Stimulated activated memory B cell treated with anti-CD40 and anti-IgM and Interleukin-4, amounts not matched to agents 10 μg/mL and 1 μg/mL and 100 μg/mL, for 72 hours (primary cell): ENCODE measurements around the gene FGF3.

Experiments used
- ATAC-seq: fragments of 150-1000 bp; cut with Tn5 transposase; 2 replicates; pipeline ENCODE4 v1.10.0; 2021
- H3K27ac Mint-ChIP-seq: one replicate; pipeline ENCODE4 v1.8.0; 2022; ENCODE audit warnings: mild to moderate bottlenecking, mixed read lengths
- H3K27me3 Mint-ChIP-seq: one replicate; pipeline ENCODE4 v1.8.0; 2022; ENCODE audit warnings: mixed read lengths
- H3K36me3 Mint-ChIP-seq: one replicate; pipeline ENCODE4 v1.8.0; 2022; ENCODE audit warnings: mixed read lengths
- H3K4me1 Mint-ChIP-seq: one replicate; pipeline ENCODE4 v1.8.0; 2022; ENCODE audit warnings: mixed read lengths
- H3K4me3 Mint-ChIP-seq: one replicate; pipeline ENCODE4 v1.8.0; 2022; ENCODE audit warnings: mild to moderate bottlenecking, moderate library complexity, mixed read lengths
- H3K9me3 Mint-ChIP-seq: one replicate; pipeline ENCODE4 v1.8.0; 2022; ENCODE audit warnings: mixed read lengths

FGF3 gene

GRCh38 chr11:69834811-69835800 lies 15.9 kb upstream of the FGF3 start:
- Mint-ChIP-seq H3K9me3 (no peaks in the 10 kb centered on the region), H3K27me3 (peaks cover 59% of the 10 kb centered on the region)
- no peak for ATAC-seq

GRCh38 chr11:69834251-69834650 lies 15.0 kb upstream of the FGF3 start:
- no peaks in the 10 kb centered on the region for H3K9me3 Mint-ChIP-seq
- peaks cover 59% of the 10 kb centered on the region for H3K27me3 Mint-ChIP-seq
- no peaks in the 10 kb centered on the region for H3K4me1 Mint-ChIP-seq
- H3K4me3 Mint-ChIP-seq = no peak overlapping the region
- H3K27ac Mint-ChIP-seq = no peak overlapping the region
- ATAC-seq = no peak
- no peaks in the 10 kb centered on the region for H3K36me3 Mint-ChIP-seq

More at GRCh38 chr11:69834811-69835800, 15.9 kb upstream of the FGF3 start:
- H3K36me3 Mint-ChIP-seq = no peaks in the 10 kb centered on the region
- H3K27ac Mint-ChIP-seq = no peak overlapping the region
- no peaks in the 10 kb centered on the region for H3K4me1 Mint-ChIP-seq
- H3K4me3 Mint-ChIP-seq = no peak overlapping the region

GRCh38 chr11:69832561-69833413 lies 13.6 kb upstream of the FGF3 start:
- Mint-ChIP-seq H3K4me3 (no peak overlapping the region), H3K27me3 (peaks cover 59% of the 10 kb centered on the region), H3K36me3 (no peaks in the 10 kb centered on the region), H3K4me1 (no peaks in the 10 kb centered on the region), H3K27ac (no peak overlapping the region), H3K9me3 (no peaks in the 10 kb centered on the region)
- no peak for ATAC-seq

GRCh38 chr11:69831985-69832384 lies 12.8 kb upstream of the FGF3 start:
- Mint-ChIP-seq H3K27me3 (peaks cover 59% of the 10 kb centered on the region), H3K4me3 (no peak overlapping the region), H3K9me3 (no peaks in the 10 kb centered on the region), H3K4me1 (no peaks in the 10 kb centered on the region), H3K36me3 (no peaks in the 10 kb centered on the region), H3K27ac (no peak overlapping the region)
- ATAC-seq = no peak

GRCh38 chr11:69830086-69830485 lies 10.9 kb upstream of the FGF3 start:
- H3K27me3 Mint-ChIP-seq = peaks cover 55% of the 10 kb centered on the region
- H3K4me3 Mint-ChIP-seq = no peak overlapping the region
- H3K36me3 Mint-ChIP-seq = no peaks in the 10 kb centered on the region
- no peak for ATAC-seq
- no peaks in the 10 kb centered on the region for H3K9me3 Mint-ChIP-seq
- H3K27ac Mint-ChIP-seq = no peak overlapping the region
- H3K4me1 Mint-ChIP-seq = no peaks in the 10 kb centered on the region

GRCh38 chr11:69828971-69829344 lies 9.7 kb upstream of the FGF3 start:
- no peak for ATAC-seq
- H3K4me1 Mint-ChIP-seq = no peaks in the 10 kb centered on the region
- peaks cover 52% of the 10 kb centered on the region for H3K27me3 Mint-ChIP-seq
- H3K36me3 Mint-ChIP-seq = no peaks in the 10 kb centered on the region
- H3K4me3 Mint-ChIP-seq = no peak overlapping the region
- H3K27ac Mint-ChIP-seq = no peak overlapping the region
- H3K9me3 Mint-ChIP-seq = no peaks in the 10 kb centered on the region

GRCh38 chr11:69828276-69828970 lies 9.2 kb upstream of the FGF3 start:
- H3K36me3 Mint-ChIP-seq = no peaks in the 10 kb centered on the region
- no peak for ATAC-seq
- H3K9me3 Mint-ChIP-seq = no peaks in the 10 kb centered on the region
- no peak overlapping the region for H3K4me3 Mint-ChIP-seq
- no peaks in the 10 kb centered on the region for H3K4me1 Mint-ChIP-seq
- peaks cover 52% of the 10 kb centered on the region for H3K27me3 Mint-ChIP-seq
- H3K27ac Mint-ChIP-seq = no peak overlapping the region

GRCh38 chr11:69826773-69827172 lies 7.6 kb upstream of the FGF3 start:
- no peaks in the 10 kb centered on the region for H3K9me3 Mint-ChIP-seq
- peaks cover 52% of the 10 kb centered on the region for H3K27me3 Mint-ChIP-seq
- no peak for ATAC-seq
- H3K36me3 Mint-ChIP-seq = no peaks in the 10 kb centered on the region
- H3K4me1 Mint-ChIP-seq = no peaks in the 10 kb centered on the region
- no peak overlapping the region for H3K27ac Mint-ChIP-seq
- H3K4me3 Mint-ChIP-seq = no peak overlapping the region

- Mint-ChIP-seq H3K4me3 (no peak overlapping the region), H3K27ac (no peak overlapping the region), H3K9me3 (no peaks in the 10 kb centered on the region), H3K36me3 (no peaks in the 10 kb centered on the region), H3K4me1 (no peaks in the 10 kb centered on the region), H3K27me3 (peaks cover 52% of the 10 kb centered on the region)
- ATAC-seq = no peak
These were observed 6.7 kb upstream of the FGF3 start for GRCh38 chr11:69825941-69826340.

- H3K4me1 Mint-ChIP-seq = no peaks in the 10 kb centered on the region
- ATAC-seq = no peak
- peaks cover 58% of the 10 kb centered on the region for H3K27me3 Mint-ChIP-seq
- no peaks in the 10 kb centered on the region for H3K36me3 Mint-ChIP-seq
- no peak overlapping the region for H3K27ac Mint-ChIP-seq
- no peaks in the 10 kb centered on the region for H3K9me3 Mint-ChIP-seq
- no peak overlapping the region for H3K4me3 Mint-ChIP-seq
These were observed 6.0 kb upstream of the FGF3 start for GRCh38 chr11:69825037-69825834.

- H3K36me3 Mint-ChIP-seq = no peaks in the 10 kb centered on the region
- ATAC-seq = no peak
- no peaks in the 10 kb centered on the region for H3K9me3 Mint-ChIP-seq
- no peak overlapping the region for H3K4me3 Mint-ChIP-seq
- H3K4me1 Mint-ChIP-seq = no peaks in the 10 kb centered on the region
- H3K27ac Mint-ChIP-seq = no peak overlapping the region
- H3K27me3 Mint-ChIP-seq = peaks cover 67% of the 10 kb centered on the region
These were observed 4.5 kb upstream of the FGF3 start for GRCh38 chr11:69823641-69824265.

GRCh38 chr11:69822676-69823494 lies 3.7 kb upstream of the FGF3 start:
- Mint-ChIP-seq H3K27ac (no peak overlapping the region), H3K4me3 (no peak overlapping the region), H3K9me3 (no peaks in the 10 kb centered on the region), H3K36me3 (no peaks in the 10 kb centered on the region), H3K27me3 (peaks cover 67% of the 10 kb centered on the region), H3K4me1 (no peaks in the 10 kb centered on the region)
- no peak for ATAC-seq

GRCh38 chr11:69821511-69822040 lies 2.4 kb upstream of the FGF3 start:
- H3K36me3 Mint-ChIP-seq = no peaks in the 10 kb centered on the region
- H3K4me3 Mint-ChIP-seq = no peak overlapping the region
- peaks cover 70% of the 10 kb centered on the region for H3K27me3 Mint-ChIP-seq
- H3K27ac Mint-ChIP-seq = no peak overlapping the region
- no peaks in the 10 kb centered on the region for H3K4me1 Mint-ChIP-seq
- no peaks in the 10 kb centered on the region for H3K9me3 Mint-ChIP-seq
- no peak for ATAC-seq
